GM12864 (cell line): Measurements from ENCODE around the gene RASSF8.
A peak's percentile ranks its signal among the peaks of the same experiment; 100 is the strongest.

Source experiments
- DNase-seq: peaks from one replicate; pipeline ENCODE4 v3.0.0-alpha.2; 2011; ENCODE audit warnings: low read depth
- H3K4me3 ChIP-seq: 2 replicates; pipeline ENCODE4 v1.5.1; 2011; ENCODE audit warnings: mild to moderate bottlenecking, low read depth, low read length, control low read depth
- CTCF ChIP-seq: IDR thresholded peaks from 2 replicates; pipeline ENCODE4 v1.5.1; 2011; ENCODE audit warnings: low read depth, mild to moderate bottlenecking, moderate library complexity, low read length, control low read depth, inconsistent platforms; ENCODE audit errors: missing control alignments

Gene RASSF8

GRCh38 chr12:26026713-26027112 lies 68.2 kb downstream of the RASSF8 start:
- TF ChIP-seq CTCF, result no peak
- no peak overlapping the region for H3K4me3 ChIP-seq
- DNase-seq, result no peak

- no peak for TF ChIP-seq CTCF
- H3K4me3 ChIP-seq, result no peak overlapping the region
- no peak for DNase-seq
These were observed 68.9 kb downstream of the RASSF8 start for GRCh38 chr12:26027401-26027800.

GRCh38 chr12:26028953-26029735 lies 70.7 kb downstream of the RASSF8 start:
- no peak overlapping the region for H3K4me3 ChIP-seq
- peak; percentile 71 for TF ChIP-seq CTCF
- no peak for DNase-seq

GRCh38 chr12:26029736-26030022 lies 71.2 kb downstream of the RASSF8 start:
- H3K4me3 ChIP-seq, result no peak overlapping the region
- no peak for TF ChIP-seq CTCF
- no peak for DNase-seq

GRCh38 chr12:26030371-26030770 lies 71.9 kb downstream of the RASSF8 start:
- no peak for TF ChIP-seq CTCF
- DNase-seq, result no peak
- H3K4me3 ChIP-seq, result no peak overlapping the region

GRCh38 chr12:26031318-26031717 lies 72.8 kb downstream of the RASSF8 start:
- no peak for TF ChIP-seq CTCF
- no peak for DNase-seq
- H3K4me3 ChIP-seq, result no peak overlapping the region

- H3K4me3 ChIP-seq, result no peak overlapping the region
- TF ChIP-seq CTCF, result no peak
- no peak for DNase-seq
These were observed 73.3 kb downstream of the RASSF8 start for GRCh38 chr12:26031827-26032226.
